Neural cell (in vitro differentiated cells): ENCODE data around the gene ZNF445. TPM values are rescaled to one million over a fixed set of nuclear protein-coding genes. Genes with fewer than 3 reads are reported as not detected.

Experiments used
- H2AFZ ChIP-seq: fragments of 200-600, 300-800 bp; sonication (generic), shearing (Covaris generic); 2 replicates; pipeline ENCODE4 v1.6.0; 2014; ENCODE audit warnings: low read depth, mild to moderate bottlenecking, antibody characterized with exemption, low read length, moderate library complexity
- H3F3A ChIP-seq: fragments of 200-600 bp; shearing (Covaris generic); 2 replicates; pipeline ENCODE4 v1.6.1; 2016; ENCODE audit warnings: mild to moderate bottlenecking, moderate library complexity, mixed read lengths, antibody characterized with exemption, low read length; ENCODE audit not compliant: insufficient read depth, poor library complexity, severe bottlenecking
- H3K27ac ChIP-seq: fragments of 200-600, 300-800 bp; sonication (generic), shearing (Covaris generic); 2 replicates; pipeline ENCODE4 v1.5.1; 2014; ENCODE audit warnings: mild to moderate bottlenecking, low read length, moderate library complexity
- H3K27me3 ChIP-seq: fragments of 300-800, 200-600 bp; sonication (generic), shearing (Covaris generic); 2 replicates; pipeline ENCODE4 v1.6.0; 2014; ENCODE audit warnings: mild to moderate bottlenecking, low read depth, low read length, moderate library complexity; ENCODE audit not compliant: insufficient read depth
- H3K36me3 ChIP-seq: fragments of 300-800, 200-600 bp; sonication (generic), shearing (Covaris generic); 2 replicates; pipeline ENCODE4 v1.5.1; 2014; ENCODE audit warnings: mild to moderate bottlenecking, antibody characterized with exemption, low read length, moderate library complexity; ENCODE audit not compliant: insufficient read depth
- H3K4me2 ChIP-seq: fragments of 300-800, 200-600 bp; sonication (generic), shearing (Covaris generic); 2 replicates; pipeline ENCODE4 v1.6.0; 2014; ENCODE audit warnings: mild to moderate bottlenecking, low read length
- H3K4me3 ChIP-seq: fragments of 300-800, 200-600 bp; sonication (generic), shearing (Covaris generic); 2 replicates; pipeline ENCODE4 v1.5.1; 2014; ENCODE audit warnings: mild to moderate bottlenecking, low read length, moderate library complexity
- H3K79me2 ChIP-seq: fragments of 200-600 bp; shearing (Covaris generic); replicated peaks from 2 replicates; pipeline ENCODE4 v1.6.0; 2014; ENCODE audit warnings: mild to moderate bottlenecking, low read length, moderate library complexity; ENCODE audit not compliant: insufficient read depth
- H3K9ac ChIP-seq: fragments of 300-800, 200-600 bp; sonication (generic), shearing (Covaris generic); 2 replicates; pipeline ENCODE4 v1.6.1; 2016; ENCODE audit warnings: mild to moderate bottlenecking, low read length, mixed read lengths
- H3K9me2 ChIP-seq: fragments of 200-600 bp; shearing (Covaris generic); 2 replicates; pipeline ENCODE4 v1.6.1; 2016; ENCODE audit warnings: mild to moderate bottlenecking, low read length, mixed read lengths; ENCODE audit not compliant: insufficient read depth
- H3K9me3 ChIP-seq: fragments of 200-600, 300-800 bp; sonication (generic), shearing (Covaris generic); 2 replicates; pipeline ENCODE4 v1.6.1; 2016; ENCODE audit warnings: mild to moderate bottlenecking, mixed run types, low read length, moderate library complexity, mixed read lengths
- H4K20me1 ChIP-seq: fragments of 200-600 bp; shearing (Covaris generic); 2 replicates; pipeline ENCODE4 v1.6.1; 2016; ENCODE audit warnings: mild to moderate bottlenecking, mixed run types; ENCODE audit not compliant: insufficient read depth
- EP300 ChIP-seq: fragments of 450-650 bp; conservative IDR thresholded peaks from 2 replicates; pipeline ENCODE4 v1.6.1; 2014; ENCODE audit warnings: antibody characterized with exemption, mild to moderate bottlenecking, moderate library complexity; ENCODE audit not compliant: poor library complexity, severe bottlenecking
- EZH2 ChIP-seq: fragments of 200-600, 300-800 bp; shearing (Covaris generic), sonication (generic); IDR thresholded peaks from 2 replicates; pipeline ENCODE4 v1.6.1; 2014; ENCODE audit warnings: antibody characterized with exemption, low read length, borderline replicate concordance, mild to moderate bottlenecking; ENCODE audit not compliant: insufficient read depth, poor library complexity, severe bottlenecking
- MXI1 ChIP-seq: fragments of 450-650 bp; conservative IDR thresholded peaks from 2 replicates; pipeline ENCODE4 v1.6.1; 2014; ENCODE audit warnings: antibody characterized with exemption, mild to moderate bottlenecking; ENCODE audit not compliant: poor library complexity, severe bottlenecking
- POLR2AphosphoS5 ChIP-seq: IDR thresholded peaks from 2 replicates; pipeline ENCODE4 v1.6.1; 2012
- RAD21 ChIP-seq: fragments of 450-650 bp; conservative IDR thresholded peaks from 2 replicates; pipeline ENCODE4 v1.6.1; 2014; ENCODE audit warnings: antibody characterized with exemption, mild to moderate bottlenecking, moderate library complexity
- SMC3 ChIP-seq: fragments of 450-650 bp; conservative IDR thresholded peaks from 2 replicates; pipeline ENCODE4 v1.6.1; 2014; ENCODE audit warnings: antibody characterized with exemption, mild to moderate bottlenecking, moderate library complexity; ENCODE audit not compliant: poor library complexity
- TAF1 ChIP-seq: IDR thresholded peaks from 2 replicates; pipeline ENCODE4 v1.6.1; 2012; ENCODE audit warnings: low read depth
- polyA plus RNA-seq: library from polyadenylated mRNA; depleted of rRNA; stranded (reverse); fragments of >200 nt; gene quantifications from 2 replicates; pipeline ENCODE4 v1.2.3, GENCODE V29; 2014
- TF ChIP-seq, protein P1 (sequence below): IDR thresholded peaks from 2 replicates; pipeline ENCODE4 v1.6.1; 2012; ENCODE audit warnings: borderline replicate concordance
- TF ChIP-seq, protein P2 (sequence below): fragments of 450-650 bp; IDR thresholded peaks from 2 replicates; pipeline ENCODE4 v1.5.1; 2014; ENCODE audit warnings: antibody characterized with exemption, mild to moderate bottlenecking, moderate library complexity; ENCODE audit not compliant: poor library complexity, severe bottlenecking

The ZNF445 gene
- polyA plus RNA-seq, 1 donor from 2014 or later, result 15.8 TPM

DNA sequence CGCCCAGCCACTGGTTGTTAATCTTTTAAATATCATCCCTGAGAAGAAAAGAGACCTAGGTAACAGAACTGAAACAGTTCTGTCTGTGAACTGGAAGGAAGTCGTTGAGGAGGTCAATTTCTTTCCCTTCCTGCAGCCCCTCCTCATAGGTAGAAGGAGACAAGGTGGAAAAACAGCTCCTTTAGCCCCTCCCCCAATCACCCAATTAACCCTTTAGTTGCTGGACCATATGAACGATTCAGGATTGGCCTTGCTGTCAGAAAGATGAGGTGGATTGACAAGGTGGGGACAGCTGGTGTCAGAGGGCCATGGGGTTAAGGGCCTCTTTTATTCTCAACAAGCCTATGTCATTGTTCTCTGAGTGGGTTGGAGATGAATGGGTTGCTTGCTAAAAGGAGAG is 36.0 kb upstream of the ZNF445 start:
- Histone ChIP-seq H3F3A (no peaks in the 10 kb centered on the region), H3K27me3 (no peaks in the 10 kb centered on the region), H3K4me2 (no peak overlapping the region), H3K9me2 (no peaks in the 10 kb centered on the region), H2AFZ (no peak overlapping the region), H3K36me3 (no peaks in the 10 kb centered on the region), H3K9me3 (no peaks in the 10 kb centered on the region), H3K9ac (no peak overlapping the region), H3K27ac (no peak overlapping the region), H3K79me2 (peaks cover 18% of the 10 kb centered on the region), H3K4me3 (no peak overlapping the region), H4K20me1 (no peaks in the 10 kb centered on the region)
- no peak for TF ChIP-seq SMC3
- no peak for TF ChIP-seq TAF1
- TF ChIP-seq, protein P1, sequence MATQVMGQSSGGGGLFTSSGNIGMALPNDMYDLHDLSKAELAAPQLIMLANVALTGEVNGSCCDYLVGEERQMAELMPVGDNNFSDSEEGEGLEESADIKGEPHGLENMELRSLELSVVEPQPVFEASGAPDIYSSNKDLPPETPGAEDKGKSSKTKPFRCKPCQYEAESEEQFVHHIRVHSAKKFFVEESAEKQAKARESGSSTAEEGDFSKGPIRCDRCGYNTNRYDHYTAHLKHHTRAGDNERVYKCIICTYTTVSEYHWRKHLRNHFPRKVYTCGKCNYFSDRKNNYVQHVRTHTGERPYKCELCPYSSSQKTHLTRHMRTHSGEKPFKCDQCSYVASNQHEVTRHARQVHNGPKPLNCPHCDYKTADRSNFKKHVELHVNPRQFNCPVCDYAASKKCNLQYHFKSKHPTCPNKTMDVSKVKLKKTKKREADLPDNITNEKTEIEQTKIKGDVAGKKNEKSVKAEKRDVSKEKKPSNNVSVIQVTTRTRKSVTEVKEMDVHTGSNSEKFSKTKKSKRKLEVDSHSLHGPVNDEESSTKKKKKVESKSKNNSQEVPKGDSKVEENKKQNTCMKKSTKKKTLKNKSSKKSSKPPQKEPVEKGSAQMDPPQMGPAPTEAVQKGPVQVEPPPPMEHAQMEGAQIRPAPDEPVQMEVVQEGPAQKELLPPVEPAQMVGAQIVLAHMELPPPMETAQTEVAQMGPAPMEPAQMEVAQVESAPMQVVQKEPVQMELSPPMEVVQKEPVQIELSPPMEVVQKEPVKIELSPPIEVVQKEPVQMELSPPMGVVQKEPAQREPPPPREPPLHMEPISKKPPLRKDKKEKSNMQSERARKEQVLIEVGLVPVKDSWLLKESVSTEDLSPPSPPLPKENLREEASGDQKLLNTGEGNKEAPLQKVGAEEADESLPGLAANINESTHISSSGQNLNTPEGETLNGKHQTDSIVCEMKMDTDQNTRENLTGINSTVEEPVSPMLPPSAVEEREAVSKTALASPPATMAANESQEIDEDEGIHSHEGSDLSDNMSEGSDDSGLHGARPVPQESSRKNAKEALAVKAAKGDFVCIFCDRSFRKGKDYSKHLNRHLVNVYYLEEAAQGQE, result no peak
- TF ChIP-seq, protein P2, sequence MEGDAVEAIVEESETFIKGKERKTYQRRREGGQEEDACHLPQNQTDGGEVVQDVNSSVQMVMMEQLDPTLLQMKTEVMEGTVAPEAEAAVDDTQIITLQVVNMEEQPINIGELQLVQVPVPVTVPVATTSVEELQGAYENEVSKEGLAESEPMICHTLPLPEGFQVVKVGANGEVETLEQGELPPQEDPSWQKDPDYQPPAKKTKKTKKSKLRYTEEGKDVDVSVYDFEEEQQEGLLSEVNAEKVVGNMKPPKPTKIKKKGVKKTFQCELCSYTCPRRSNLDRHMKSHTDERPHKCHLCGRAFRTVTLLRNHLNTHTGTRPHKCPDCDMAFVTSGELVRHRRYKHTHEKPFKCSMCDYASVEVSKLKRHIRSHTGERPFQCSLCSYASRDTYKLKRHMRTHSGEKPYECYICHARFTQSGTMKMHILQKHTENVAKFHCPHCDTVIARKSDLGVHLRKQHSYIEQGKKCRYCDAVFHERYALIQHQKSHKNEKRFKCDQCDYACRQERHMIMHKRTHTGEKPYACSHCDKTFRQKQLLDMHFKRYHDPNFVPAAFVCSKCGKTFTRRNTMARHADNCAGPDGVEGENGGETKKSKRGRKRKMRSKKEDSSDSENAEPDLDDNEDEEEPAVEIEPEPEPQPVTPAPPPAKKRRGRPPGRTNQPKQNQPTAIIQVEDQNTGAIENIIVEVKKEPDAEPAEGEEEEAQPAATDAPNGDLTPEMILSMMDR, result no peak

DNA sequence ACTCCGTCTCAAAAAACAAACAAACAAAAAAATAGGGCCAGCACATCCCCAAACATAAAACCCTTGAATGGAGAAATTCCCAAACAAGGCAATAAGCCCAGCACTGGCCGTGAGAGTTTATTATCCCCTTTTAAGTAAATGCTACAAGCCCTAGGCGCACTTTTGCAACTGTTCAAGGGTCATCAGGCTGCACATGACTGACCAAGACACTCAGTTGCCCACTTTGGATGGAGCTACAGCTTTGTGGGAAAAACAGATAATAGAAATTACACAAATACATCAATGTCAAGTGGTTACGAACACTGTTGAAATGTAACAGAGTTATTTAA is 33.7 kb upstream of the ZNF445 start:
- no peaks in the 10 kb centered on the region for H3K27me3 ChIP-seq
- peaks cover 38% of the 10 kb centered on the region for H3K79me2 ChIP-seq
- peak overlapping the region; percentile 91 for H3K27ac ChIP-seq
- H3K9me2 ChIP-seq, result no peaks in the 10 kb centered on the region
- TF ChIP-seq EP300 (no peak), SMC3 (no peak), TAF1 (peak; percentile 14), MXI1 (no peak)
- peak overlapping the region; percentile 92 for H3K9ac ChIP-seq
- no peaks in the 10 kb centered on the region for H3F3A ChIP-seq
- H3K9me3 ChIP-seq, result no peaks in the 10 kb centered on the region
- peak overlapping the region; percentile 88 for H2AFZ ChIP-seq
- H3K36me3 ChIP-seq, result no peaks in the 10 kb centered on the region
- no peaks in the 10 kb centered on the region for H4K20me1 ChIP-seq
- H3K4me2 ChIP-seq, result peak overlapping the region; percentile 79
- H3K4me3 ChIP-seq, result peak overlapping the region; percentile 83

DNA sequence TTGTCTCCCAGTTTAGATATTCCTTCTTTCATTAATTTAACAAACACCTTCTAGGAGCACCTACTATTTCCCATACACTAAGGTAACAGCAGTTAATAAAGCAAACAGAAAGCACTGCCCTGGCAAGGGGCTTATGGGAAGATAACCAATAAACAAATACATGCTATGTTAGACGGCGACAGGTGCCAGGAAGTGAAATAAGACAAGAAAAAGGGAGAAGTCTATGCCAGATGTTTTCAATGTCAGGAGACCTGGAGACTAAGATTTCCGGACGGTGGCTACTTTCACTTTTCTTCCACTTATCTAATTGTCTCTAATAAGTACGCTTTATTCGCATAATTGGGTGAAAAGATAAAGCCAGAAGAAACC is 32.5 kb upstream of the ZNF445 start:
- peak overlapping the region; percentile 78 for H3K27ac ChIP-seq
- peak overlapping the region; percentile 51 for H2AFZ ChIP-seq
- no peaks in the 10 kb centered on the region for H3K9me3 ChIP-seq

More for the DNA sequence above, 32.5 kb upstream of the ZNF445 start:
- H3K4me3 ChIP-seq, result peak overlapping the region; percentile 83
- H3K36me3 ChIP-seq, result no peaks in the 10 kb centered on the region
- TF ChIP-seq RAD21, result no peak
- TF ChIP-seq MXI1, result no peak
- TF ChIP-seq SMC3, result no peak
- no peak for TF ChIP-seq POLR2AphosphoS5
- TF ChIP-seq EP300, result no peak
- TF ChIP-seq TAF1, result no peak
- TF ChIP-seq, protein P1, result no peak
- TF ChIP-seq EZH2, result no peak
- TF ChIP-seq, protein P2, result no peak
- H4K20me1 ChIP-seq, result no peaks in the 10 kb centered on the region
- H3K9me2 ChIP-seq, result no peaks in the 10 kb centered on the region
- peaks cover 50% of the 10 kb centered on the region for H3K79me2 ChIP-seq
- no peaks in the 10 kb centered on the region for H3K27me3 ChIP-seq
- peak overlapping the region; percentile 92 for H3K9ac ChIP-seq
- no peaks in the 10 kb centered on the region for H3F3A ChIP-seq
- peak overlapping the region; percentile 71 for H3K4me2 ChIP-seq
